SK-N-SH treated with all-trans-retinoic acid at 6 μM for 48 hours (cell line): ENCODE measurements around the gene EDN1.

Experiments
- ESRRG ChIP-seq: fragments of 250-450 bp; sonication (Bioruptor Pico); IDR thresholded peaks from 2 replicates; pipeline ENCODE4 v1.6.1; 2021; ENCODE audit warnings: mild to moderate bottlenecking
- PATZ1 ChIP-seq: fragments of 250-450 bp; sonication (Bioruptor Pico); IDR thresholded peaks from 2 replicates; pipeline ENCODE4 v1.8.0; 2020; ENCODE audit warnings: mild to moderate bottlenecking, moderate library complexity, borderline replicate concordance
- ZFP30 ChIP-seq: fragments of 450-650 bp; formaldehyde crosslinking; IDR thresholded peaks from 2 replicates; pipeline ENCODE4 v1.5.0; 2022; ENCODE audit warnings: mild to moderate bottlenecking, moderate library complexity
- TF ChIP-seq, protein P1 (sequence below): fragments of 250-450 bp; sonication (Bioruptor Pico); IDR thresholded peaks from 2 replicates; pipeline ENCODE4 v1.5.1; 2021; ENCODE audit warnings: mild to moderate bottlenecking, moderate library complexity

DNA sequence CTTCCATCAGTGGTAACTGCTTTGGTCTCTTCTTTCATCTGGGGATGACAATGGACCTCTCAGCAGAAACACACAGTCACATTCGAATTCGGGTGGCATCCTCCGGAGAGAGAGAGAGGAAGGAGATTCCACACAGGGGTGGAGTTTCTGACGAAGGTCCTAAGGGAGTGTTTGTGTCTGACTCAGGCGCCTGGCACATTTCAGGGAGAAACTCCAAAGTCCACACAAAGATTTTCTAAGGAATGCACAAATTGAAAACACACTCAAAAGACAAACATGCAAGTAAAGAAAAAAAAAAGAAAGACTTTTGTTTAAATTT lies 6.1 kb downstream of the EDN1 start:
- no peak for TF ChIP-seq PATZ1 (CRISPR knock-in tag)
- TF ChIP-seq, protein P1, sequence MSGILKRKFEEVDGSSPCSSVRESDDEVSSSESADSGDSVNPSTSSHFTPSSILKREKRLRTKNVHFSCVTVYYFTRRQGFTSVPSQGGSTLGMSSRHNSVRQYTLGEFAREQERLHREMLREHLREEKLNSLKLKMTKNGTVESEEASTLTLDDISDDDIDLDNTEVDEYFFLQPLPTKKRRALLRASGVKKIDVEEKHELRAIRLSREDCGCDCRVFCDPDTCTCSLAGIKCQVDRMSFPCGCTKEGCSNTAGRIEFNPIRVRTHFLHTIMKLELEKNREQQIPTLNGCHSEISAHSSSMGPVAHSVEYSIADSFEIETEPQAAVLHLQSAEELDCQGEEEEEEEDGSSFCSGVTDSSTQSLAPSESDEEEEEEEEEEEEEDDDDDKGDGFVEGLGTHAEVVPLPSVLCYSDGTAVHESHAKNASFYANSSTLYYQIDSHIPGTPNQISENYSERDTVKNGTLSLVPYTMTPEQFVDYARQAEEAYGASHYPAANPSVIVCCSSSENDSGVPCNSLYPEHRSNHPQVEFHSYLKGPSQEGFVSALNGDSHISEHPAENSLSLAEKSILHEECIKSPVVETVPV (CRISPR knock-in tag) = no peak
- TF ChIP-seq ZFP30 = no peak
- no peak for TF ChIP-seq ESRRG (CRISPR knock-in tag)
